IMR-90 (cell line): ENCODE results near the gene AVP. TPM values are rescaled to one million over a fixed set of nuclear protein-coding genes. Genes with fewer than 3 reads are reported as not detected.

Experiments used
- ATAC-seq: fragments of 200-7000 bp; cut with Tn5 transposase; 2 replicates; pipeline ENCODE4 v1.9.1; 2020; ENCODE audit warnings: low read depth, mild to moderate bottlenecking, moderate library complexity
- BruUV-seq: library from RNA; stranded (reverse); fragments of 400-500 nt; replicated peaks from 2 replicates; lab custom pipeline; 2021; lab: Mats Ljungman, UMichigan
- CTCF ChIA-PET: fragments of 300-600 bp; formaldehyde crosslinking; extraction: SDS; loops from one replicate; lab custom pipeline; 2021; ENCODE audit warnings: antibody characterized with exemption; lab: Yijun Ruan, JAX
- POLR2A ChIA-PET: fragments of 300-600 bp; sonication (Branson Sonifier 250); formaldehyde crosslinking; loops from one replicate; lab custom pipeline; 2022; ENCODE audit warnings: antibody characterized with exemption; ENCODE audit not compliant: unreplicated experiment; lab: Charles Lee
- DNase-seq: peaks from one replicate; pipeline ENCODE4 v3.0.0; 2013
- H2AFZ ChIP-seq: replicated peaks from 2 replicates; pipeline ENCODE3; 2013; ENCODE audit warnings: low read length, mild to moderate bottlenecking; ENCODE audit not compliant: poor library complexity
- H2AK5ac ChIP-seq: 2 replicates; pipeline ENCODE4 v1.6.1; 2013; ENCODE audit warnings: low read depth, low read length, inconsistent platforms
- H2AK9ac ChIP-seq: replicated peaks from 2 replicates; pipeline ENCODE3; 2013; ENCODE audit warnings: mild to moderate bottlenecking, low read depth, low read length, moderate library complexity; ENCODE audit not compliant: poor library complexity
- H2BK120ac ChIP-seq: 2 replicates; pipeline ENCODE4 v1.6.1; 2013; ENCODE audit warnings: low read depth, low read length, inconsistent platforms
- H2BK15ac ChIP-seq: 3 replicates; pipeline ENCODE4 v1.6.1; 2013; ENCODE audit warnings: low read depth, low read length, inconsistent platforms
- H2BK20ac ChIP-seq: 2 replicates; pipeline ENCODE4 v1.6.1; 2013; ENCODE audit warnings: low read depth, mild to moderate bottlenecking, inconsistent platforms, low read length, moderate library complexity
- H2BK5ac ChIP-seq: 2 replicates; pipeline ENCODE4 v1.6.1; 2013; ENCODE audit warnings: mild to moderate bottlenecking, low read depth, low read length, inconsistent platforms; ENCODE audit not compliant: poor library complexity, severe bottlenecking
- H3K14ac ChIP-seq: replicated peaks from 2 replicates; pipeline ENCODE4 v1.6.1; 2013; ENCODE audit warnings: low read depth, low read length, inconsistent platforms
- H3K18ac ChIP-seq: 2 replicates; pipeline ENCODE4 v1.6.1; 2013; ENCODE audit warnings: low read depth, low read length, control low read depth
- H3K23ac ChIP-seq: 2 replicates; pipeline ENCODE4 v1.6.1; 2013; ENCODE audit warnings: low read depth, low read length, inconsistent platforms
- H3K27ac ChIP-seq: 2 replicates; pipeline ENCODE4 v1.5.1; 2013; ENCODE audit warnings: mild to moderate bottlenecking, control low read depth, low read length; ENCODE audit not compliant: insufficient read depth
- H3K27me3 ChIP-seq: 2 replicates; pipeline ENCODE4 v1.6.1; 2013; ENCODE audit warnings: low read length; ENCODE audit not compliant: control insufficient read depth, insufficient read depth
- H3K36me3 ChIP-seq: 2 replicates; pipeline ENCODE4 v1.6.1; 2013; ENCODE audit warnings: low read length, mixed read lengths; ENCODE audit not compliant: control insufficient read depth, insufficient read depth
- H3K4ac ChIP-seq: 2 replicates; pipeline ENCODE4 v1.6.1; 2013; ENCODE audit warnings: low read depth, low read length, inconsistent platforms
- H3K4me1 ChIP-seq: 2 replicates; pipeline ENCODE4 v1.6.1; 2013; ENCODE audit warnings: low read length, mixed read lengths; ENCODE audit not compliant: control insufficient read depth, insufficient read depth
- H3K4me2 ChIP-seq: 2 replicates; pipeline ENCODE4 v1.6.1; 2013; ENCODE audit warnings: low read depth, mild to moderate bottlenecking, control low read depth, low read length, moderate library complexity
- H3K4me3 ChIP-seq: 2 replicates; pipeline ENCODE4 v1.5.1; 2013; ENCODE audit warnings: low read depth, mild to moderate bottlenecking, control low read depth, low read length, moderate library complexity; ENCODE audit not compliant: insufficient read depth
- H3K56ac ChIP-seq: 2 replicates; pipeline ENCODE4 v1.6.1; 2013; ENCODE audit warnings: low read length, inconsistent platforms; ENCODE audit not compliant: insufficient read depth; ENCODE audit errors: extremely low read depth
- H3K79me1 ChIP-seq, 2 experiments: 2 replicates each; pipeline ENCODE4 v1.6.1; 2013; ENCODE audit warnings: low read length in 2 of 2, inconsistent platforms in 1 of 2, low read depth in 1 of 2
- H3K9ac ChIP-seq: 2 replicates; pipeline ENCODE4 v1.6.1; 2013; ENCODE audit warnings: low read depth, low read length, control low read depth
- H3K9me1 ChIP-seq: 2 replicates; pipeline ENCODE4 v1.6.1; 2013; ENCODE audit warnings: low read length, inconsistent platforms; ENCODE audit not compliant: insufficient read depth
- H3K9me3 ChIP-seq: 2 replicates; pipeline ENCODE4 v1.6.1; 2013; ENCODE audit warnings: low read length; ENCODE audit not compliant: control insufficient read depth, insufficient read depth
- H4K20me1 ChIP-seq: 2 replicates; pipeline ENCODE4 v1.6.1; 2013; ENCODE audit warnings: low read length, inconsistent platforms; ENCODE audit not compliant: insufficient read depth
- H4K5ac ChIP-seq: 2 replicates; pipeline ENCODE4 v1.6.1; 2013; ENCODE audit warnings: mild to moderate bottlenecking, low read depth, low read length, control low read depth
- H4K8ac ChIP-seq, 2 experiments: 2 replicates each; pipeline ENCODE4 v1.6.1; 2013; ENCODE audit warnings: low read depth in 2 of 2, low read length in 2 of 2, control low read depth in 1 of 2, inconsistent platforms in 1 of 2
- H4K91ac ChIP-seq: 2 replicates; pipeline ENCODE4 v1.6.1; 2013; ENCODE audit warnings: low read depth, low read length, inconsistent platforms; ENCODE audit not compliant: insufficient read depth
- BHLHE40 ChIP-seq: fragments of 150-350 bp; IDR thresholded peaks from 2 replicates; pipeline ENCODE4 v1.6.1; 2016; ENCODE audit warnings: mild to moderate bottlenecking, low read depth, low read length
- CEBPB ChIP-seq: IDR thresholded peaks from 2 replicates; pipeline ENCODE4 v1.6.1; 2012; ENCODE audit warnings: low read depth, low read length, improper control_type of control experiment
- CHD1 ChIP-seq: IDR thresholded peaks from 2 replicates; pipeline ENCODE4 v1.6.1; 2012; ENCODE audit warnings: low read depth, low read length, improper control_type of control experiment
- FOS ChIP-seq: fragments of 150-350 bp; IDR thresholded peaks from 2 replicates; pipeline ENCODE4 v1.6.1; 2016; ENCODE audit warnings: low read depth, low read length
- MAFK ChIP-seq: IDR thresholded peaks from 2 replicates; pipeline ENCODE4 v1.6.1; 2012; ENCODE audit warnings: low read depth, low read length, improper control_type of control experiment
- MAZ ChIP-seq: IDR thresholded peaks from 2 replicates; pipeline ENCODE4 v1.6.1; 2012; ENCODE audit warnings: low read depth, mild to moderate bottlenecking, low read length, improper control_type of control experiment, moderate library complexity, borderline replicate concordance
- MXI1 ChIP-seq: IDR thresholded peaks from 2 replicates; pipeline ENCODE4 v1.6.1; 2012; ENCODE audit warnings: low read depth, mild to moderate bottlenecking, low read length, moderate library complexity, borderline replicate concordance
- POLR2A ChIP-seq: IDR thresholded peaks from 2 replicates; pipeline ENCODE4 v1.6.1; 2012; ENCODE audit warnings: mild to moderate bottlenecking, low read depth, low read length
- RAD21 ChIP-seq: IDR thresholded peaks from 2 replicates; pipeline ENCODE4 v1.6.1; 2012; ENCODE audit warnings: low read length, improper control_type of control experiment
- RCOR1 ChIP-seq: IDR thresholded peaks from 2 replicates; pipeline ENCODE4 v1.6.1; 2012; ENCODE audit warnings: mild to moderate bottlenecking, low read length, improper control_type of control experiment; ENCODE audit not compliant: insufficient replicate concordance
- RFX5 ChIP-seq: IDR thresholded peaks from 2 replicates; pipeline ENCODE4 v1.8.0; 2012; ENCODE audit warnings: low read depth, mild to moderate bottlenecking, low read length, moderate library complexity
- SMC3 ChIP-seq: fragments of 150-350 bp; IDR thresholded peaks from 2 replicates; pipeline ENCODE4 v1.6.1; 2016; ENCODE audit warnings: low read depth, mild to moderate bottlenecking, antibody characterized with exemption, low read length, moderate library complexity
- WGBS, 2 experiments: methylation state at CpG; one replicate each; pipeline versions ENCODE4 v1.1.5 to v1.1.7; 2013; ENCODE audit warnings: missing lambda C conversion rate in 2 of 2; ENCODE audit not compliant: insufficient read length in 1 of 2; ENCODE audit errors: extremely low coverage in 2 of 2; 5-methylcytosine and 5-hydroxymethylcytosine counted together
- dilution Hi-C: fragments of 300-500 bp; cut with HindIII; formaldehyde crosslinking; loops from one replicate; pipeline ENCODE4 v1.14.3; 2018; ENCODE audit warnings: low sequenced_read_pairs; ENCODE audit not compliant: unreplicated experiment
- in situ Hi-C: fragments of 300-500 bp; cut with MboI; formaldehyde crosslinking; loops from 3 replicates; pipeline ENCODE4 v1.14.3; 2019; ENCODE audit warnings: low sequenced_read_pairs, inconsistent platforms, mixed read lengths
- intact Hi-C: fragments of 100-400 bp; cut with micrococcal nuclease; formaldehyde crosslinking; loops from 2 replicates; pipeline ENCODE4 v1.10.0; 2022
- polyA plus RNA-seq, 3 experiments: library from polyadenylated mRNA; depleted of rRNA; stranded (reverse); fragments of >200 nt; gene quantifications; 2 replicates each; pipeline ENCODE4 v1.2.3, GENCODE V29; 2012; ENCODE audit warnings: low replicate concordance in 1 of 3
- total RNA-seq: library from RNA; depleted of rRNA; stranded (reverse); fragments of >200 nt; gene quantifications from 2 replicates; pipeline ENCODE4 v1.2.3, GENCODE V29; 2012
- TF ChIP-seq, protein P1 (sequence below): conservative IDR thresholded peaks from 2 replicates; pipeline ENCODE4 v1.5.1; 2012; ENCODE audit warnings: mild to moderate bottlenecking, low read depth, low read length, improper control_type of control experiment

The AVP gene
- total and polyA plus RNA-seq, 2 of the 4 experiments (the other 2 are of a cell fraction) = not detected

DNA sequence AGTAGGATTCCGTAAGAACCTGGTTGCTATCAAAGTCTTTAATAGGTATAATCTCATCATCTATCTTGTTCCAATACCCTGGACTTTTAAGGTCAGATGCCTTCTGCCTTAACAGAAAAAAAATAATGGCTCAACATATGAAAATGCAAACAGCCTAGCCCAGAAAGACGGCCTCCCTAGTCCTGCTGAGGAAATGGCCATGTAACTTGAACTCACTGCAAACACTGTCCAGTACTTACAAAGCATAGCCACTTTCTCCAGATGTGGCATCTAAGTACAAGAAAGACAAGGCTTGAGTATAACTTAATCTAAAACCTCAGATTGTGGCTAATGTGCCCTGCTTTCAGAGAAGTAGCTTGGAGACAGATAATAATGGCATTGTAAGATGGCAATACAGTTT lies 48.6 kb upstream of the AVP start:
- Histone ChIP-seq H3K27me3 (no peaks in the 10 kb centered on the region), H2AFZ (no peak overlapping the region), H4K5ac (no peak overlapping the region), H2BK120ac (no peak overlapping the region), H3K18ac (no peak overlapping the region; the same call in 1 of the 2 replicates), H4K20me1 (peaks cover 15% of the 10 kb centered on the region; the same call in 1 of the 2 replicates), H3K4me2 (peak overlapping the region; percentile 39; the same call in 1 of the 2 replicates), H3K14ac (no peak overlapping the region), H3K9ac (no peak overlapping the region), H2AK5ac (no peak overlapping the region), H3K27ac (0 out of 2 replicates have a peak overlapping the region, but pooled peaks have one; percentile 14), H2BK15ac (no peak overlapping the region), H3K36me3 (peaks cover 2% of the 10 kb centered on the region; the same call in 1 of the 2 replicates), H4K91ac (no peak overlapping the region), H3K56ac (no peak overlapping the region; the same call in 1 of the 2 replicates), H3K4me3 (no peak overlapping the region), H3K9me3 (no peaks in the 10 kb centered on the region), H2BK20ac (no peak overlapping the region), H3K9me1 (peaks cover 8% of the 10 kb centered on the region), H2BK5ac (peak overlapping the region; percentile 71), H3K4me1 (peaks cover 12% of the 10 kb centered on the region), H3K23ac (no peak overlapping the region), H3K4ac (no peak overlapping the region), H2AK9ac (no peak overlapping the region), H3K79me1 (peaks cover 21 to 57% of the 10 kb centered on the region in 2 experiments), H4K8ac (no peak overlapping the region)
- DNase-seq (peak; percentile 65), ATAC-seq (peak; percentile 79)
- in situ Hi-C loops = no loop called here
- no TSS peak for BruUV-seq
- TF ChIP-seq MAZ (no peak), POLR2A (no peak), MXI1 (no peak), RFX5 (no peak), RCOR1 (no peak), MAFK (no peak), CEBPB (no peak), SMC3 (no peak), BHLHE40 (no peak), RAD21 (no peak), FOS (no peak), CHD1 (no peak)
- TF ChIP-seq, protein P1, sequence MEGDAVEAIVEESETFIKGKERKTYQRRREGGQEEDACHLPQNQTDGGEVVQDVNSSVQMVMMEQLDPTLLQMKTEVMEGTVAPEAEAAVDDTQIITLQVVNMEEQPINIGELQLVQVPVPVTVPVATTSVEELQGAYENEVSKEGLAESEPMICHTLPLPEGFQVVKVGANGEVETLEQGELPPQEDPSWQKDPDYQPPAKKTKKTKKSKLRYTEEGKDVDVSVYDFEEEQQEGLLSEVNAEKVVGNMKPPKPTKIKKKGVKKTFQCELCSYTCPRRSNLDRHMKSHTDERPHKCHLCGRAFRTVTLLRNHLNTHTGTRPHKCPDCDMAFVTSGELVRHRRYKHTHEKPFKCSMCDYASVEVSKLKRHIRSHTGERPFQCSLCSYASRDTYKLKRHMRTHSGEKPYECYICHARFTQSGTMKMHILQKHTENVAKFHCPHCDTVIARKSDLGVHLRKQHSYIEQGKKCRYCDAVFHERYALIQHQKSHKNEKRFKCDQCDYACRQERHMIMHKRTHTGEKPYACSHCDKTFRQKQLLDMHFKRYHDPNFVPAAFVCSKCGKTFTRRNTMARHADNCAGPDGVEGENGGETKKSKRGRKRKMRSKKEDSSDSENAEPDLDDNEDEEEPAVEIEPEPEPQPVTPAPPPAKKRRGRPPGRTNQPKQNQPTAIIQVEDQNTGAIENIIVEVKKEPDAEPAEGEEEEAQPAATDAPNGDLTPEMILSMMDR = no peak
- ChIA-PET POLR2A (interaction anchor here (0.7 kb wide), 1 partner anchor 81 kb away, joined by 7 read pairs; no protein-coding TSS in a partner anchor), CTCF (no interaction called here)
- intact Hi-C loops = no loop called here
- WGBS, 2 experiments = no CpG with 5 or more reads among the region's 2 CpGs
- dilution Hi-C loops = no loop called here
